GM21381 (cell line): ENCODE results near the gene VPS8.
A peak's percentile ranks its signal among the peaks of the same experiment; 100 is the strongest.

Source experiments
- ATAC-seq: cut with Tn5 transposase; IDR thresholded peaks from one replicate; pipeline ENCODE4 v1.9.1; 2021; ENCODE audit warnings: mild to moderate bottlenecking, moderate library complexity; ENCODE audit not compliant: unreplicated experiment

The VPS8 gene, protein sequence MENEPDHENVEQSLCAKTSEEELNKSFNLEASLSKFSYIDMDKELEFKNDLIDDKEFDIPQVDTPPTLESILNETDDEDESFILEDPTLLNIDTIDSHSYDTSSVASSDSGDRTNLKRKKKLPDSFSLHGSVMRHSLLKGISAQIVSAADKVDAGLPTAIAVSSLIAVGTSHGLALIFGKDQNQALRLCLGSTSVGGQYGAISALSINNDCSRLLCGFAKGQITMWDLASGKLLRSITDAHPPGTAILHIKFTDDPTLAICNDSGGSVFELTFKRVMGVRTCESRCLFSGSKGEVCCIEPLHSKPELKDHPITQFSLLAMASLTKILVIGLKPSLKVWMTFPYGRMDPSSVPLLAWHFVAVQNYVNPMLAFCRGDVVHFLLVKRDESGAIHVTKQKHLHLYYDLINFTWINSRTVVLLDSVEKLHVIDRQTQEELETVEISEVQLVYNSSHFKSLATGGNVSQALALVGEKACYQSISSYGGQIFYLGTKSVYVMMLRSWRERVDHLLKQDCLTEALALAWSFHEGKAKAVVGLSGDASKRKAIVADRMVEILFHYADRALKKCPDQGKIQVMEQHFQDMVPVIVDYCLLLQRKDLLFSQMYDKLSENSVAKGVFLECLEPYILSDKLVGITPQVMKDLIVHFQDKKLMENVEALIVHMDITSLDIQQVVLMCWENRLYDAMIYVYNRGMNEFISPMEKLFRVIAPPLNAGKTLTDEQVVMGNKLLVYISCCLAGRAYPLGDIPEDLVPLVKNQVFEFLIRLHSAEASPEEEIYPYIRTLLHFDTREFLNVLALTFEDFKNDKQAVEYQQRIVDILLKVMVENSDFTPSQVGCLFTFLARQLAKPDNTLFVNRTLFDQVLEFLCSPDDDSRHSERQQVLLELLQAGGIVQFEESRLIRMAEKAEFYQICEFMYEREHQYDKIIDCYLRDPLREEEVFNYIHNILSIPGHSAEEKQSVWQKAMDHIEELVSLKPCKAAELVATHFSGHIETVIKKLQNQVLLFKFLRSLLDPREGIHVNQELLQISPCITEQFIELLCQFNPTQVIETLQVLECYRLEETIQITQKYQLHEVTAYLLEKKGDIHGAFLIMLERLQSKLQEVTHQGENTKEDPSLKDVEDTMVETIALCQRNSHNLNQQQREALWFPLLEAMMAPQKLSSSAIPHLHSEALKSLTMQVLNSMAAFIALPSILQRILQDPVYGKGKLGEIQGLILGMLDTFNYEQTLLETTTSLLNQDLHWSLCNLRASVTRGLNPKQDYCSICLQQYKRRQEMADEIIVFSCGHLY (N-terminal part only)

DNA sequence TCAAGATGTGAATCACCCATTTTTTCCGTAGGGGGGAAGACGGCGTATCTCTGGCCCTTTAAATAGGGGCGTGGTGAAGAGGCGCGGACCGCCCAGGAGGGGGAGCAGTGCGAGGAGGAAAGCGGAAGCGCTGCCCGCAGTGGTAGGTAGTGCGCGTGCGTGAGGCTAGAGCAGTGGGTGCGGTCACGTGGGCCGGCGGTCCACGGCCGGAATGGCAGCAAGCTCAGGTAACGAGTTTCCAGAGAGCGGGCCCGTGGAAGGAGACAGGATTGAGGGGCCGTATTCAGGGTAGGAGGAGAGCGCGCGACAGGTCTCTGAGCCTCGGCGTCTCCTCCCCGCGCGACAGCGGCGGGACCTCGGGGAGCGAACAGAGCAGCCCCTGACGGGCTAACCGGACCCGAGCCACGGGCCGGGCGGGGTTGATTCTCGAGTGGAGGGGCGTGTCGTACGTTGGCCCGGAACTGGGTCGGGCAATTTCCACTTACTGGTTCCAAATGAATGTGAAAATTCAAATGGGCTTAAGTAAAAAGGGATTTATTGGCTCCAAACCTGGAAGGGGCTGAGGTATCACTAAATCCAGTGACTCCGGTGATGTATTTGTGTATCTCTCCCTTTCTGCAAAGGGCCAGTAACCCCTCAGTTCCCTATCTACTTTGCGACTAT is at the start of gene VPS8:
VPS8 (plus strand) TSS at position 168 of the 663 bp plus-strand sequence. CDS start 12,467 bp downstream, outside the sequence.
- peak; percentile 88 for ATAC-seq

DNA sequence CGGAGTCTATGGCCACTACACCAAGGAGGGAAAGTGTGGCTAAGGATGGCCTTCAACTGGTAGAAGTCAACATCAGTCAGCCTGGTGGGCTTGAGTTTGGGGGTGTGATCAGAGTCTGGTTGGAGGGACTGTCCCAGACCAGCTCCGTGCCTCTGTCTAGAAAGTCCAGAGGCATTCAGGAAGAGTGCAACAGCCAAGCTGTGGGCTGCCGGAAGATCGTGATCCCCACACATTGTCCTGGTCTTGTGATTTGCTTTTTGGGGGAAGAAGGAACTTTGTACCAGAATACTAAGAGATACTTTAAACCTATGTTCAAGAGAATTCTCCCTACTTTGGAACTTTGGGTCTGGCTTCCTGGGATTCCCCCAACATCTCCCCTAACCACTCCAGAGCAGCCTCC is 47.8 kb upstream of the VPS8 start:
- no peak for ATAC-seq

DNA sequence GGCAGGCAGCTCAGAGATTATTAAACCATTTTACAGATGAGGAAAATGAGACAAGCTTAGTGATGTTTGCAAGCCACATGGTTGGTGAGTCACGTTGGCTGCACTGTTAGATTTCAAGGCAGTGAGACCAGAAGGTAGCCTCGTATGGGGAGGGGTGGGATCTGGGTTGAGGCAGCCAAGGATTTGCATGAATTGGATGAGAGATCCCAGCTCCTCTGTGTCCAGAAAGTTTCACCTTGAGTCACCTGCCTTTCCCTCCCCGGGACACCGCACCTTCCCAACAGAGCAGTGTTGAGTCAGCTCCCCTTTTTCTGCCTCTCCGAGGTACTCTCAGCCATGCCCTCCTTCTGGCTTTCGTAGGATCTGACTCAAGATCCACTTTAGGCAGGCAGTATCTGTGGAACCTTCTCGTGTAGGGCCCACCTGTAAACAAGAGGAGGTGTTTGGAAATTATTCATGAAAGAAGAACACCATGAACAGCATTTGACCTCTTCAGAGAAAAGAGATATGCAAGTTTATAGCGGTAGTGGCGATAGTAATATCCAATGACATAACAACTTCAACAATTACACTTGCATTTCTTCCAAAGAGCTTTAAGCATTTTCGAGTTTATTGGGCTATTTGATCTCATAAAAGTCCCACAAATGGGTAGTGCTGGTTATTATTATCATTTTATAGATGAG is 46.8 kb upstream of the VPS8 start:
- ATAC-seq: no peak

DNA sequence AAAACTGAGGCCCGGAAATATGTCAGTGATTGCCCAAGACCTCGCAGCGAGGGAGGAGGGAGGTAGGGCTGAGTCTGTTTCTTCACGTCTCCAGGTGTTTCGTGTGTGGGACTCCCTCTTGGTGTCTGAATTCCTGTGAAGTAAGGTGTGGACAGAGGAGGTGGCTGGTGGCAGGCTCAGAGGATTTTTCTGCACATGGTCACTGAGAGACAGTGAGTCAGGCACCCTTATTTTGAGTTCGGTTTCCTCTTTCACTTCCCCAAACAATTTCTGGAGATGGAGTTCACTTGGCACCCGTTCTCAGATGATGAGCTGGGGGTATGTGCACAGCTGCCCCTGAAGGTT is 46.3 kb upstream of the VPS8 start:
- peak; percentile 49 for ATAC-seq

DNA sequence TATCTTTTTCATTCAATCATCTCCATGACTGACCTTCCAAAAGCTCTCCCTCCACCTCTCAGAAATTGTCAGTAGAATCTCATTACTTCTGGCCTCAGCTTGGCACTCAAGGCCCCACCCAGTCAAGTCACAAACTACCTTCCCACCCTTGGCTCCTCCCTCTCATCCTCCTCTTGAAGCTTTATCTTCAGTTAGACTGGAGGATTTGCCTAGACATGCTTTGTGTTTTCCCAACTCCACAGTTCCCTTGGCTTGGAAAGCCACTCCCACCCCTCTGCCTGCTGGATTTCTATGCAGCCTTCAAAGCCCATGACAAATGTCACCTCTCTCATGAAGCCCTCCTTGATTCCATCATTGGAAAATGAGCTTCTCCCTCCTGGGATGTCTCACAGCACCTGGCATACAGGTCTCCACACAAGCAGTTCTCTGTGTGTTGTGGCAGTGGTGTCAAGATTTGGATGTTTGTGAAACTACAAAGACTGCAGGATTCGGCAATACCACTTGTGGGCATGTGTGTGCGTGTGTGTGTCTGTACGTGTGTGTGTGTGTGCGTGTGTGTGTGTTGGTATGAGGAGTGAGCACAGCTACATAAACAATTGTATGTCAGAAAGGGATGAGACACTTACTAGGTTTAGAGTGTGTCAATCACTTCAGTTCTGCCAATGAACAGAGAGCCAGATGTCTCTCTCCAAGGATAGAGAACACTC is 45.3 kb upstream of the VPS8 start:
- no peak for ATAC-seq

DNA sequence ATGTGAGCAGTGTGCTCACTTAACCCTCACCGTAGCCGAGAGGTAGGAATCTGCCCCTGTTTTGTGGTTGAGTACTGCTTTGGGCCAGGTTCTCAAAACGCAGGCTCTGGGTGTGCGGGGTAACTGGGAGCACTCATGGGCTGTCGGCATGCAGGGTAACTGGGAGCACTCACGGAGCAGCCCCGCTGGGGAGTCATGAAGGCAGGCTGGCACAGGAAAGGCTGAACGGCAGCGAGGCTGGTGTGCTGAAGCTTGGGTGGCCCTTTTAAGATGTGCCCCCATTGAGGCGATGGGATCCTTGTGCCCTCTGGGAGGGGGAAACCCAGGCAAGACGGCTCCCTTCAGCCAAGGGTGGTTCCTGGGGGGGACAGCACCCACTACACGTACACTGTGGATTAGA is 44.6 kb upstream of the VPS8 start:
- no peak for ATAC-seq

DNA sequence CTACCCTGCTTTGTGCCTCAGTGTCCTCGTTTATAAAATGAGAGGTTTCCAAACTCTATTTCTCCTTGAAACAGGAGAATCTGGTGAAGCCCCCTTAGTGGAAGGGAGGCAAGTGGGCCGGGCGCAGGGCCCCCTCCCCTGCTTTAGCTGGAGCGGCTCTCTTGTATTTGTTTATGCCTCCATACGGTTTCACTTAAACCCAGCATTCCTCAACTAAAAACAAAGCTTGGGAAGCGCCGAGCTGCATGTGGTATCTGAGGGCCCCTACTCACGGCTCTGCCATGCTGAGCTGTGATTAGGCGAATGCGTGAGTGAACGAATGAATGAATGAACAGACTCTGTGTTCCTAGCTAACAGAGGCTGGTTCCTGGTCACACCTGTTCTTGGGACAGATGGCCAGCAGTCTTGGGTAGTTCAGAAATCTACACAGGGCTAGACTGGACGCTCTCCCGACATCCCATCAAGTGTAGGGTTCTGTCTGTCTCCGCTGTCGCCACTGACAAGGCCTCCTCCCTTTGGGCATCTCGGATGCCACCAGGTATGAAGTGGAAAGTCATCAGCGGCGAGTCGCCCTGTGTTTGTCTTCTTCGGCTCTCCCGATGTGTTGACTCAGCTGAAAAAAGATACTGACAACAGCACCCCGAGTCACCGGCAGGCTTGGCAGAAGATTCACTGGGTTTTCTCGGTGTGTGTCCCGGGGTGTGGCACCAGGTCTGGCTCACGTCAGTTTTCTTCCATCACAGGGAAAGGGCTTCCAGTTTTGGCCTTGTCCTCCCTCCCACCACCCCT is 42.4 kb upstream of the VPS8 start:
- ATAC-seq: no peak

DNA sequence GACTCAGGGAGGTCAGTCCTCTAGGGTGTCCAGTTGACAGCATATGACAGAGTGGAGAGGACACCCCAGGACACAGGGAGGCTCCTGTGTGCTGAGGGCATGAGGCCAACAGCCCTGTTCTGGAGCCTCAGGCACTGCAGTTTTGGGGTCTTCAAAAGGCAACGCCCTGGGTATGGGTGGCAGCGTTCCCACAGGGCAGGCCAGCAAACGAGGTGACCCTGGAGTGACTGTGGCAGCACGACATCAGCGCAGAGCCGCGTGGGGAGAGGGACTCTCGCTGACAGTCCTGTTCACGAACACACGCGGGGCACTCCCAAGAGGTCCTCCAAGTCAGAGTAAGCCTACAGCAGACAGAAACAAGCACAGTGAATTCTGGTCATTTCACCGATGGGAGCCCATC is 41.4 kb upstream of the VPS8 start:
- no peak for ATAC-seq

DNA sequence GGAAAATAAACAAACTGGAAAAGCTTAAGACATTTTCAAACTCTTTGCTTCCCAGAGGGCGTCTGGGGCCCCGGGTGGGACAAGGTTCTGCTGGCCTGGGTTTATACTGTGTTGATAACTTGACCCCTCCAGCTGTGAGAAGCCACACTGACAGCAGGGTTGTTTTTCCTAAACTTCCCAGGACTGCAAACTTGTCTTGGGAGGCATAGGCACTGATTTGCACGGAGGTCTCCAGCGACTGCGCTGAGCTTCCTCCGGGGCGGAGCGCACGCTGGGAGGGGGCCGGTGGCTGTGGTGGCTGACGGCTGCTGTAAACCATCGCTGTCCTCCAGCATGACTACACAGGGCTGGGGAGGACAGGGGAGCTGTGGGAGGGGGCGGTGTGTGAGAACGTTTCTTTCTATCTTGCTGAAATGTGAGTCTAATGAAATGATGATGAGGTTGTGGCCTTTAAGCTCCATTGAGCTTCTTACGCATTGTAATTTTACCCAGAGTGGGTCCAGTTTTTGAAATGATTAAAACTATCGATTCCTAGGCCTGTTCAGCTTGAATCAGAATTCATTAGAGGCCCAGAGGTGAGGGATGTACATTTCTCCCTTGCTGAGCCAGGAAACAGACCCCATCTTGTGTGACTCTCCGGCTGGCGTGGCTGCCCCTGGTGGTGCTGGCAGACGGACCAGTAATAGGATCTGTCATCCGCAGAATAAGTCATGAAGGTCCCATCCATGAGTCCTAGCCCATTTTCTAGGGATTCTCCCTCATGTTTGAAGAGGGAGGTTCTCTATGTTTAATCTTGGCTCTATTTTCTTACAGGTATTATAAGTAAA is 40.5 kb upstream of the VPS8 start:
- no peak for ATAC-seq

DNA sequence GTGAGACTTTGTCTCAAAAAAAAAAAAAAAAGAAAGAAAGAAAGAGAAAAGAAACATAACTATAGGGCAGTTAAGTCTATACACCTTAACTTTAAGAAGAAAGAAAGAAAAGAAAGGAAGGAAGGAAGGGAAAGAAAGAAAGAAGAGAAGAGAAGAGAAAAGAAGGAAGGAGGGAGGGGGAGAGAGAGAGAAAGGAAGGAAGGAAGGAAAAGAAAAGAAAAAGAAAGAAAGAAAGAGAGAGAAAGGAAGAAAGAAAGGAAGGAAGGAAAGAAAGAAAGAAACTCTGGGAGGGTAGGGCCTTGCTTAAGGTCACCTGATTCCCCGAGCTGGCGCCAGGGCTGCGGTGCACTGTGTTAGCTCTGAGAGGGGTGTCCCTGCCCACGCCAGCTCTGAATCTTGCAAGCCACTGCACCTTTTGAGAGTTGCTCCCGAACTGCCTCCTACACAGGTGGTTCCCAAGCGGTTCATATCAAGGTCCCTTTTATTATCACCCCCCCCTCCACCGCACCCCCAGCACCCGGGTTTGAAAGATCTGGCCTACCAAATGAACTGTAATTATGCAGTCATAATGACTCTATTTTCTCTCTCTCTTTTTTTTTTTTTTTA is 39.2 kb upstream of the VPS8 start:
- no peak for ATAC-seq

DNA sequence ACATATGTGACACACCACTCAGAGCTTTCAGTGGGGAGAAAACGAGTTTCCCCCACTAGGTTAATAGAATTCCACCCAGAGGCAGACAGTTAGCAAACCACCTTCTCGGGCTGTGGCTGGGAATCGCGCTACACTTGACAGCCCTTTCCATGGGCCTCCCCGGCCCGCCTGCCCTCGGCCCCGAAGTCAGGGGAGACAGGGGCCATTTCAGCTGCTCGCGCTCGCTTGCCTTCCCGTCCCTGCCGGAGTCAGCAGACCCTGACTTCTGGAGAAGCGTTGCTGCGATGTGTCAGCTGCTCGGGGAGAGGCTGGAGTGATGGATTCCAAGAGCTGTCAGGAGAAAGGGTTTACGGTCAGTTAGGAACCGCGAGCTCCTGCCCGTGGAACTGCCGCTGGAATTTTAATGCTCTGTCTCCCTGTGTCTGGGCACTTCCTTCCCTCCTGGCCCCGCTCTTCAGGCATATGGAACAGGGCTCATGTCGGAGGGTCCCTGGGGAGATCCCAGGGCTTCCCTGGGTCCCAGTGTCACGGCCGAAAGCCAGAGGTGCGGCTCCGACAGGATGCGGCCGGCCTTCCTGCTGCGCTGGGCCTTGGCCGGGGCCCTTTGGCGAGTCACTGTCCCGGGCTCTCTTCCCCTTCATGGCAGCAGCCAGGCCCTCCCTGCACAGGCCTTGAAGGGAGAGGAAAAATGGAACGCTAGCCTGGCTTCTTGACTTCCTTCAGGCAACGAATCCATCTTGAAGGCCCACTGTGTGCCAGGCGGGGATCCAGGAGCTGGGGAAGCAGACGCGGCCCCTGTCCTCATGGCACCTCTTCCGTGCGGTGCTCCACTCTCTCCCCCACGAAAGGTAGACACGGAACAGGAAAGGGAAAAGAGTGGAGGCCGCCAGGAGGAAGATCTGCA is 38.4 kb upstream of the VPS8 start:
- ATAC-seq: no peak

DNA sequence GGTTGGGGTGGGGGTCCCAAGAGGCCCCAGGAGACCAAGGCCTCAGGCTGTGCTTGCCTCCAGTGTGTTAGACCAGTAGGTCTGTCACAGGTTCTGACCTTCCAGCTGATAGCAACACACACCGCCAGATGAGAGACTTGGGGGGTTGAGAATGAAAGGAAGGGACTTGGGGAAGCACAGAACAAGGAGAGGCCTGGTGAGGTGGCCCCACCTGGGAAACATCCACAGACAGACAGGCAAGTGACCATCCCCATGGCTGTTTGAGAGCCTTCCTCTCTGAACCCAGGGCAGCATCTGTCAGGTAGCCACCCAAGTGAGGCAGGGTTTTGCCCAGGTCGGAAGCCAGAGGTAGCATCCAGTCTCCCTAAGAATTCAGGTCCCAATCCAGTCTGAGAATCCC is 35.0 kb upstream of the VPS8 start:
- no peak for ATAC-seq

DNA sequence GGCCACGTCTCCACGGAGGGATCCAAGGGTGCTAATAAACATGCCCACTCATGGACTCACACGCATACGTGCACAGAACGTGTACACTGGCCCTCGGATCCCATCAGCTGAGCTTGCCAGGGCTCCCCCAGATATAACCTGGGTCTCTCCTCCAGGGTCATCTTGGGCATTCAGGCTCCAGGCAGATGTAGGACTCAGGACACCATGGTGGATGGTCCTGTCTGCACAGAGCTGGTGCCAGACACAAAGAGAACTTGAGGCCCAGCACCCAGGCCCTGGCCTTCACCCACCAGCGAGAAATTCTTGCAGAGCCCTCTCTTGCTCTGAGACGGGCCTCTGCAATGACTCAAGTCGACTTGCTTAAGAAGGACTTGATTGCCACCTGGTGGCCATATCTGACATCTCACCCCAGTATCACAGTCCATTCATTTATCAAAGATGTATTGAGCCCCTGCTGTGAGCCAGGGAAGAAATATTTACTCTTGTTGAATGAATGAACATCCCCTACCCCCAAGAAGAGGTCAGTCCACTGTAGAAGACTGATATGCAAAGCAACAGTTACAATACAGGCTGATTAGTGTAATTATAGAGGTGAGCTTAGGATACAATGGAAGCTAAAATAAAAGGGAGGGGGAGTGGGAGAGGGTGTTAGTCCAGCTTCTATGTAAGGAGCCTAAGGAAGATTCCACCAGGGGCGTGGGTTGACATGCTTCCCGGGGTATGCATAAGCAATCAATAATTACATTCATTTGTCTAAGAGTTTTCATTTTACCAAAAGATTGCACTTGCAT is 34.2 kb upstream of the VPS8 start:
- peak; percentile 84 for ATAC-seq

DNA sequence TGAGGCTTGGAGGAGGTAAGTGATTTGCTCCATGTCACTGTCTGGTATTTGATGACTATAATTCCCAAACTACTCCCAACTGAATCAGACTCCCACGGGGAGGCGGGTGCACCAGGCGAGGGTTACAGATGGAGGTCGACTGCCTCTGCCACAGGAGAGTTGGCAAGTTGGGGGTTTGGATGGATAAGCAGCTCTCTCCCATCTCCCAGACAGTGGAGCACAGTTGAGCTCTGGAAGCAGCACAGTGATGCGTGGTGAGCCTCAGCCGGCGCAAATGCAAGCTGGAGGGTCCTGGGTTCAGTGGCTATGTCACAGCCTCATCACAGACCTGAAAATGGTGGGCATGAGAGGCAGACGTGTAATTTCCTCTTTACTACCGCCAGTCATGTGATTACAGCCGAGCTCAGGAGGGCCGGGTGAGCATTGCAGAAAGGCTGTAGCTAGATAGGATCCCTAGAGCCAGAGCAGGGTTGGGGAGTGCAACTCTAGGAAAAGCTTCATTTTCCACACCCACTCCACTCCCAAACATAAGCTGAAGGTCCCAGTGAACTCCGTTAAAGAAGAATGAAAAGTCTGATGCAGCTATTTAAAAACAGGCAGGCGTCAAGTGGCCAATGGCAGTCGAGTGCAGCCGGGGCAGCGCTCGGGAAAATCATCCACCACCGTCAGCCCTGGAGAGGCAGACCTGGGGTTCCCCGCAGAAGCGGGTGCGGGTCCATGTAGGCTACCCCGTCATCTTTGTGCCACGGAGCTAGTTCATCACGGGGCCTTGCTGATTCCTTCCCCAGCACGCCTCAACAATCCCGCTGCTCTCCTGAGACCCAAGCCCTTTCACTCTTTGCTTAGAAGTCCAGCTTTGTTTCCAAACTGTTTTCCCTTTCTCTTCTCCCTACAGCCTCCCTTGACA is 33.3 kb upstream of the VPS8 start:
- ATAC-seq: no peak
